ENCODE measurements around the gene DPP7. TPM values are rescaled to one million over a fixed set of nuclear protein-coding genes. Genes with fewer than 3 reads are reported as not detected.
A peak's percentile ranks its signal among the peaks of the same experiment; 100 is the strongest.
"Not testable (repeated sequence)": the region's sequence is repeated elsewhere in the genome, so short reads cannot be mapped to it uniquely, and the experiment has no call there.

DPP7 gene
- total RNA-seq, 1 experiment from 2014 or later: 290 TPM

GRCh38 chr9:137129456-137130175 is 15.1 kb upstream of the DPP7 start:
- peak; percentile 85 for DNase-seq (ENCODE audit: low spot score)

- peak; percentile 38 for DNase-seq (ENCODE audit: low spot score)
Observed at GRCh38 chr9:137128862-137129455, 14.4 kb upstream of the DPP7 start.

- DNase-seq (ENCODE audit: low spot score): peak; percentile 44
Observed at GRCh38 chr9:137128158-137128861, 13.8 kb upstream of the DPP7 start.

GRCh38 chr9:137127301-137128157 is 13.0 kb upstream of the DPP7 start:
- DNase-seq (ENCODE audit: low spot score): peak; percentile 46

- no peak for DNase-seq (ENCODE audit: low spot score)
Observed at GRCh38 chr9:137126786-137127185, 12.3 kb upstream of the DPP7 start.

GRCh38 chr9:137123952-137124462 is 9.5 kb upstream of the DPP7 start:
- not testable (repeated sequence) for DNase-seq (ENCODE audit: low spot score)

GRCh38 chr9:137123468-137123837 is 8.9 kb upstream of the DPP7 start:
- DNase-seq (ENCODE audit: low spot score): no peak

- DNase-seq (ENCODE audit: low spot score): not testable (repeated sequence)
Observed at GRCh38 chr9:137122796-137123467, 8.4 kb upstream of the DPP7 start.

GRCh38 chr9:137121927-137122795 is 7.6 kb upstream of the DPP7 start:
- not testable (repeated sequence) for DNase-seq (ENCODE audit: low spot score)

GRCh38 chr9:137118092-137118603 is 3.6 kb upstream of the DPP7 start:
- not testable (repeated sequence) for DNase-seq (ENCODE audit: low spot score)

GRCh38 chr9:137117269-137117731 is 2.8 kb upstream of the DPP7 start:
- DNase-seq (ENCODE audit: low spot score): no peak

- DNase-seq (ENCODE audit: low spot score): no peak
Observed at GRCh38 chr9:137116728-137117127, 2.2 kb upstream of the DPP7 start.

- DNase-seq (ENCODE audit: low spot score): no peak
Observed at GRCh38 chr9:137116027-137116507, 1.5 kb upstream of the DPP7 start.

GRCh38 chr9:137115394-137116026 is 977 bp upstream of the DPP7 start:
- DNase-seq (ENCODE audit: low spot score): no peak

GRCh38 chr9:137114220-137114612 is 317 bp downstream of the DPP7 start:
- no peak for DNase-seq (ENCODE audit: low spot score)

- no peak for DNase-seq (ENCODE audit: low spot score)
Observed at GRCh38 chr9:137113385-137114159, 961 bp downstream of the DPP7 start.

GRCh38 chr9:137112564-137113384 is 1.8 kb downstream of the DPP7 start:
- DNase-seq (ENCODE audit: low spot score): no peak

Measured in HT-29 (cell line).